Activated CD4-positive, alpha-beta memory T cell treated with anti-CD3 and anti-CD28 coated beads, Interleukin-2, amount 10 ng/mL, durations not matched to agents 7 days and 5 days (primary cell): ENCODE results near the gene TAL1. TPM values are rescaled to one million over a fixed set of nuclear protein-coding genes. Genes with fewer than 3 reads are reported as not detected.
A peak's percentile ranks its signal among the peaks of the same experiment; 100 is the strongest.

Experiments
- CTCF ChIA-PET: fragments of 350-600 bp; sonication (Branson Sonifier 250); formaldehyde crosslinking; loops from one replicate; lab custom pipeline; 2021; ENCODE audit warnings: antibody characterized with exemption, inconsistent platforms; lab: Charles Lee
- POLR2A ChIA-PET: fragments of 350-600 bp; sonication (Branson Sonifier 250); formaldehyde crosslinking; loops from one replicate; lab custom pipeline; 2021; ENCODE audit warnings: antibody characterized with exemption; lab: Charles Lee
- DNase-seq: peaks from one replicate; pipeline ENCODE4 v3.0.0-alpha.2; 2020
- H3K27ac Mint-ChIP-seq: one replicate; pipeline ENCODE4 v1.8.0; 2021; ENCODE audit warnings: mild to moderate bottlenecking, mixed read lengths
- H3K27me3 Mint-ChIP-seq: one replicate; pipeline ENCODE4 v1.8.0; 2021; ENCODE audit warnings: mixed read lengths
- H3K36me3 Mint-ChIP-seq: one replicate; pipeline ENCODE4 v1.8.0; 2021; ENCODE audit warnings: low read depth, mixed read lengths
- H3K4me1 Mint-ChIP-seq: one replicate; pipeline ENCODE4 v1.8.0; 2021; ENCODE audit warnings: mixed read lengths
- H3K4me3 Mint-ChIP-seq: one replicate; pipeline ENCODE4 v1.8.0; 2021; ENCODE audit warnings: mild to moderate bottlenecking, mixed read lengths
- H3K9me3 Mint-ChIP-seq: one replicate; pipeline ENCODE4 v1.8.0; 2021; ENCODE audit warnings: mixed read lengths
- total RNA-seq, 2 experiments: library from RNA; stranded (reverse); gene quantifications; one replicate each; pipeline ENCODE4 v1.2.3, GENCODE V29; 2021

TAL1 gene
- total RNA-seq, 2 experiments from 2014 or later: not detected

DNA sequence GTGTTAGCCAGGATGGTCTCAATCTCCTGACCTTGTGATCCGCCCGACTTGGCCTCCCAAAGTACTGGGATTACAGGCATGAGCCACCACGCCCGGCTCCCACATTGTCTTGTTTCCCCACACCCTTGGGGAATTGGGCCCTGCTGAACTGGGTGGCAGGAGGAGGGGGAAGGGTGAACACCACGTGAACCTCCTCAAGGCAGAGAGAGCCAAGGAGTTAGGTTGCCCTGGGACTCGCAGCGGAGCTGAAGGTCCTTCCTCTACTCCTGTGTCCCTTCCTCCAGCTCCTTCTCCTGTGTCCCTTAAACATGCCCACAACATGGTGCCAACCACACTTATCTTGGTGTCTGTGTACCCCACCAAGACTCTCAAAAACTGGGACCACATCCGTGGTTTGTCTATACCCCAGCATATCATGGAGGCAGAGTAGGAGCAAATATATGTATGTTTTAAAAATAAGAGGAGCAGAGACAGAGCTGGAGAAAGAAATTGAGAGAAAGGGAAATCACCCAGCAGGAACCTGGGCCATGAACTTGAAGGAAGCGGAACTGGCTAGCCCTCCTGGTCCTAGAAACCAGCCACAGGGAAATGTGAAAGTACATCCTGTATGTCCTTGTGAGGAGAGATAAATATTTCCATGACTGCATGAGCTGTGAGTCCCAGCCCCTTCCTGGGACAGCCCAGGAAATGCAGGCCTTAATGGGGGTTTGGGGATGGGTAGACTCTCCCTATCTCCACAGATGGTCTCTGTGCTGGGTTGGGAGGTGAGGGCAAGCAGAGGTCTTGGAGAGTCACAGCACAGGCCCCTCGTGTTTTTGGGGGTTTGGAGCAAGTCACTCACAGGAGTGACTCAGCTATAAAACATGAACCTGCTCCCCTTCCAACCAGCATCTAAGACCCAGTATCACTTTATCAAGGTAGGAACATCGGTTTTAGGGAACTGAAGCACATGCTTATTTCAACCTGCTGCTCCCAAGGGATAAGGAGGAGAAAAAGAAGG lies 9.4 kb upstream of the TAL1 start:
- no peaks in the 10 kb centered on the region for H3K9me3 Mint-ChIP-seq
- no peaks in the 10 kb centered on the region for H3K36me3 Mint-ChIP-seq
- ChIA-PET POLR2A (interaction anchor here (0.5 to 1.3 kb wide), 2 partner anchors 11 to 62 kb away, joined by 3 to 4 read pairs; no protein-coding TSS in a partner anchor), CTCF (interaction anchor here (1.4 to 4.1 kb wide), 3 partner anchors 21 to 62 kb away, joined by 7 to 13 read pairs (median 9); no protein-coding TSS in a partner anchor)
- H3K4me3 Mint-ChIP-seq: no peak overlapping the region
- DNase-seq: no peak
- H3K27me3 Mint-ChIP-seq: peaks cover 26% of the 10 kb centered on the region
- peaks cover 31% of the 10 kb centered on the region for H3K4me1 Mint-ChIP-seq
- H3K27ac Mint-ChIP-seq: no peak overlapping the region

DNA sequence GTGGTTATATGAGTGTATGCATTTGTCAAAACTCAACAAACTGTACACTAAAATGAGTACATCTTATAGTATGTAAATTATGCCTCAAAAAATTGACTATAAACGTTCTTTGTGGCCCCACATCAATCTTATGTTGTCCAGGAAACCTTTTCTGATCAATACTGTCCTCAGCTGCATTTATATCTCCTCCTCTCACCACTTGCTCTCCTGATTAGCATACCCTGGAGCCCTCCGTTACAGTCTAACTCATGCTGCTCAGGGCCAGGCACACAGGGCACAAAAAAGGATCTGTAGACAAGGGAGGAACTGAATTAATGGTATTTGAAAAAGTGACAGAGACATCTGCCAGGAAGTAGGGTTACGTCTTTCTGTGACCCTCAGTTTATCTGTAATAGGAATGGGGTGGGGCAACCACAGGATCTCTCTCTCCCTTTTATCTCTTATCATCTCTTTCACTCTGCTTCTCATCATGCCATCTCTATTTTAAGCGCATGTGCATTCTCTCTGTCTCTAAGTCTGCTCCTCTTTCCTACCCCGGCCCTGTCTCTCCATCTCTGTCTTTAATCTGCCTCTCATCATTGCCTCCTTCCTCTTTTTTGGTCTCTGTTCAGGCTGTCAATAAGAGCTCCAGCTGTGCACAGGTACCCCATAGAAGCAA lies 7.0 kb upstream of the TAL1 start:
- H3K9me3 Mint-ChIP-seq: no peaks in the 10 kb centered on the region
- peaks cover 30% of the 10 kb centered on the region for H3K27me3 Mint-ChIP-seq
- peak; percentile 20 for DNase-seq
- no peak overlapping the region for H3K4me3 Mint-ChIP-seq
- CTCF ChIA-PET: interaction anchor here (0.7 to 4.1 kb wide), 5 partner anchors 20 to 60 kb away, joined by 5 to 13 read pairs (median 6); no protein-coding TSS in a partner anchor
- POLR2A ChIA-PET: interaction anchor here (0.7 to 0.9 kb wide), 2 partner anchors 74 to 75 kb away, joined by 3 read pairs; partner anchors contain the start of gene STIL
- H3K4me1 Mint-ChIP-seq: peaks cover 35% of the 10 kb centered on the region
- no peaks in the 10 kb centered on the region for H3K36me3 Mint-ChIP-seq
- peak overlapping the region; percentile 17 for H3K27ac Mint-ChIP-seq

DNA sequence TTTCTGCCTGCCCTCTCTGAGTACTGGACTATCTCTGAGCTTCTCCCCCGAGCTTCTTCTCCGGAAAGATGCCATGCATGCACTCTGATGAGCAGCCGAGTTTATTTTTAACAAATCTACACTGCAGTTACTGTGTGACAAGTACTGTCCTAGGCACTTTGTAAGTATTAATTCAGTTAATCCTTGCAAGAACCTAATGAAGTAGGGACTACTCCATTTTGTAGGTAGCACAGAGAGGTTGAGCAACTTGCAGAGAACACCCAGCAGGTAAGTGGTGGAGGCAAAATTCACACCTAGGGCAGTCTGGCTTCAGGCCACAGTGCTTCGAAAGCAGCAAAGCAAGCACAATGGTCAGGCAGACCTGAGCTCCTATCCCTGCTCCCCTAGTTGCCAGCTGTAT lies 3.8 kb upstream of the TAL1 start:
- no peak overlapping the region for H3K27ac Mint-ChIP-seq
- H3K4me3 Mint-ChIP-seq: no peak overlapping the region
- ChIA-PET CTCF (interaction anchor here (1.9 to 2.6 kb wide), 2 partner anchors 27 to 57 kb away, joined by 6 to 9 read pairs; no protein-coding TSS in a partner anchor), POLR2A (no interaction called here)
- no peaks in the 10 kb centered on the region for H3K9me3 Mint-ChIP-seq
- H3K27me3 Mint-ChIP-seq: peaks cover 46% of the 10 kb centered on the region
- H3K36me3 Mint-ChIP-seq: peaks cover 4% of the 10 kb centered on the region
- DNase-seq: no peak
- peaks cover 45% of the 10 kb centered on the region for H3K4me1 Mint-ChIP-seq

DNA sequence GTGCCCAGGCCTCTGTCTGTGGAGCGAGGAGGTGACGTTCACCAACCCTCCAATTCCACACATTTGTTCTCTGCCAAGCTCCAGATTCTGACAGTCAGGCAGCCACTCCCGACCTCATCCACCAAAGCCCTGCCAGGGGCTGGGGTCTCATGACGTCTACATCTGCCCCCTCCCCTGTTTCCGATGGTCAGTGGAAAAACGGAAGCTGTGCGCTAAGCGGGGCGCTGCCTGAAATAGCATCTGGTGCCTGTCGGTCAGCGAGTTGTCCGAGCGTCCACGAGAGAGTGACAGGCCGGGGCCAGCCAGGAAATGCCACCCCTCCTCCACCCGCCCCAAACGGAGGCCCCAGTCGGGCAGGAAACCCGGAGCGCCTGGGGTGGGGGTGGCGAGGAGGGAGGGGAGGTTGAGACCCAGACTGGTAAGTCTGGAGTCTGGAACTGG lies 3.2 kb upstream of the TAL1 start:
- no peak overlapping the region for H3K4me3 Mint-ChIP-seq
- no peak for DNase-seq
- peaks cover 51% of the 10 kb centered on the region for H3K27me3 Mint-ChIP-seq
- ChIA-PET POLR2A (no interaction called here), CTCF (interaction anchor here (1.9 to 2.6 kb wide), 2 partner anchors 27 to 56 kb away, joined by 6 to 9 read pairs; no protein-coding TSS in a partner anchor)
- H3K9me3 Mint-ChIP-seq: no peaks in the 10 kb centered on the region
- H3K36me3 Mint-ChIP-seq: peaks cover 4% of the 10 kb centered on the region
- no peak overlapping the region for H3K27ac Mint-ChIP-seq
- peaks cover 49% of the 10 kb centered on the region for H3K4me1 Mint-ChIP-seq

DNA sequence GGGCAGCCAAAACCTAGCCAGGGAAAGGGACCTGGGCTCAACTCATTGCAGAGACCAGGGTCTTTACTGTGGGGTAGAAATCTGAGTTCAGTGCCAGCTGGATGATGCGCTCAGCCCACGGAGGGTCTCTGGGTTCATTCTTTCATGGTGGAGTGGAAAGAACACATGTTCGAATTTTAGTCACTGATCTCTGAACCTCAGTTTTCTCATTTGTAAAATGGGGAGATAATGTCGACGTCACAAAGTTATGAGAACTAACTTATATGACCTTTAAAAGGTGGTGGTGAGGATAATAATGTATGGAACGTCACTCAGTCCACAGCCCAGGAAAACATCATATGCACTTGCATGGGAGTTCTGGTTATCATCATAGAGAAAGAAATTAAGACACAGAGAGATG lies 1.2 kb upstream of the TAL1 start:
- H3K4me1 Mint-ChIP-seq: peaks cover 44% of the 10 kb centered on the region
- peaks cover 4% of the 10 kb centered on the region for H3K36me3 Mint-ChIP-seq
- peaks cover 72% of the 10 kb centered on the region for H3K27me3 Mint-ChIP-seq
- no peaks in the 10 kb centered on the region for H3K9me3 Mint-ChIP-seq
- DNase-seq: no peak
- H3K4me3 Mint-ChIP-seq: no peak overlapping the region
- CTCF ChIA-PET: interaction anchor here (1.0 to 2.3 kb wide), 3 partner anchors 30 to 204 kb away, joined by 3 to 10 read pairs (median 5); partner anchors contain the start of gene FOXD2
- no peak overlapping the region for H3K27ac Mint-ChIP-seq
- POLR2A ChIA-PET: interaction anchor here (0.6 kb wide), 1 partner anchor 935 kb away, joined by 3 read pairs; no protein-coding TSS in a partner anchor

DNA sequence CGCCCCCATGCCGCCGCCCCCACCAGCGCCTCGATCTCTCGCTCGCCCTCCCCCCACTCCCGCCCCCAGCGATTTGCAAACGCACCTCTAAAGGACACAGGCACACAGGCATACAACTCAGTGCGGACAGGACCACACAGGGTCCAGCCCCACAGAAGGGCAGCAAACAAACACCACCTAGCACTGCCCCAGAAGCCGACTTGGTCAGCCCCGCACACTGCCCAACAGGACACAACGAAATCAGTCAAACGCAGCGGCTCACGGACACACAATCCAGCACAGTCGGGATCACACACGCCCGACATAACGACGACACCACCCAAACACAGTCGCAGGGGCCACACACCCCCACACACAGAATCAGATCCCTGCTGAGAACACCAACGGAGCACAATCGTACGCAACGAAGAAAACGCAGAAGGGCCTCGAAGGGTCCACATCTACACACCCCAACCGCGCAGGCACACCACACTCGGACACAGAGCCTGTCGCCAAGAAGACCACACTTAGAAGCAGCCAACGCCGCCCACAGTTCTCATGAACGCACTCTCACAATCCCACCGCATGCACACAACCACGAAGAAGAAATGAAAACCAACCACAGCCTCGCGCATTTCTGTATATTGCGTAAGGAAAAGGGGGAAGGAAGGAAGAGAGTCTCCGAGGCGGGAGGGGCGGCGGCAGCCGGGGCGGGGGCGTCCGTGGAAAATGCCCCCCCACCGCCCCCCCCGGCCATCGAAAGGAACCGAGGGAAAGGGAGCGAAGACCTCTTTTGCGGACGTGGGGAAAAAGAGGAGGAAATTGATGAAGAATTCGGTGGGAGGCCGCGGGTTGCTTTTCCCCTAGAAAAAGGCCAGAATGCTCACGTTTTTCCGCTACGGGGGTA lies 481 bp downstream of the TAL1 start:
- Mint-ChIP-seq H3K4me1 (peaks cover 37% of the 10 kb centered on the region), H3K27ac (peak overlapping the region; percentile 52), H3K4me3 (peak overlapping the region; percentile 60), H3K27me3 (peaks cover 88% of the 10 kb centered on the region), H3K36me3 (peaks cover 4% of the 10 kb centered on the region), H3K9me3 (no peaks in the 10 kb centered on the region)
- no peak for DNase-seq
- POLR2A ChIA-PET: interaction anchor here (1.0 kb wide), 1 partner anchor 10 kb away, joined by 4 read pairs; no protein-coding TSS in a partner anchor
- CTCF ChIA-PET: no interaction called here

DNA sequence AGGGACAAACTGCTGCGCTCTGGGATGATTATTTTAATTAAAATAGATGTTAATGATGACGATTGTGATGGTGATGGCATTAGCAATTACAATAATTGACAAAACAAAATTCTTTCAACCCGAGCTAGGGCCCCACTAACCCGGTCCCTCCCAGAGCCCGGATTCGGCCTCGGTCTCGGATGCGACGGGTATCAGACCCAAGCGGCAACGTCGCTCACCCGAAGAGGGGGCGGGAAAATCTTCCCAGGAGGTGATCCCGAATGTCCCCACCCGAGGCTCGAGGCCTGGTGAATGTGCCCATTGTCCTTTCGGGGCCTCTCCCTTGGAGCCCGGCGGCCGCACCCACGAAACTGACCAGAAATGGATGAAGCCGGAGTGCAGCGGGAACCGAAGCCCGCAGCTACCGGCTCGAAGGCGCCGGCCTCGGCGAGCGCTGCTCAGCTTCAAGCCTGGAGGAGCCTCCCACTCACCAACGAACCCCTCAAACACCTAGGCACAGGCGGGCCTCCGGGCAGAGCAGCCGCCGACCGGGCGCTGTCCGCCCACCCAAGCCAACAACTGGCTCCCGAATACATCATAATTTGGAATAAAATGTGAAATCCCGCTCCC lies 1.2 kb downstream of the TAL1 start:
- H3K4me1 Mint-ChIP-seq: peaks cover 38% of the 10 kb centered on the region
- H3K9me3 Mint-ChIP-seq: no peaks in the 10 kb centered on the region
- H3K27ac Mint-ChIP-seq: no peak overlapping the region
- peaks cover 89% of the 10 kb centered on the region for H3K27me3 Mint-ChIP-seq
- POLR2A ChIA-PET: interaction anchor here (1.0 kb wide), 1 partner anchor 11 kb away, joined by 4 read pairs; no protein-coding TSS in a partner anchor
- CTCF ChIA-PET: no interaction called here
- no peak for DNase-seq
- peaks cover 4% of the 10 kb centered on the region for H3K36me3 Mint-ChIP-seq
- no peak overlapping the region for H3K4me3 Mint-ChIP-seq

DNA sequence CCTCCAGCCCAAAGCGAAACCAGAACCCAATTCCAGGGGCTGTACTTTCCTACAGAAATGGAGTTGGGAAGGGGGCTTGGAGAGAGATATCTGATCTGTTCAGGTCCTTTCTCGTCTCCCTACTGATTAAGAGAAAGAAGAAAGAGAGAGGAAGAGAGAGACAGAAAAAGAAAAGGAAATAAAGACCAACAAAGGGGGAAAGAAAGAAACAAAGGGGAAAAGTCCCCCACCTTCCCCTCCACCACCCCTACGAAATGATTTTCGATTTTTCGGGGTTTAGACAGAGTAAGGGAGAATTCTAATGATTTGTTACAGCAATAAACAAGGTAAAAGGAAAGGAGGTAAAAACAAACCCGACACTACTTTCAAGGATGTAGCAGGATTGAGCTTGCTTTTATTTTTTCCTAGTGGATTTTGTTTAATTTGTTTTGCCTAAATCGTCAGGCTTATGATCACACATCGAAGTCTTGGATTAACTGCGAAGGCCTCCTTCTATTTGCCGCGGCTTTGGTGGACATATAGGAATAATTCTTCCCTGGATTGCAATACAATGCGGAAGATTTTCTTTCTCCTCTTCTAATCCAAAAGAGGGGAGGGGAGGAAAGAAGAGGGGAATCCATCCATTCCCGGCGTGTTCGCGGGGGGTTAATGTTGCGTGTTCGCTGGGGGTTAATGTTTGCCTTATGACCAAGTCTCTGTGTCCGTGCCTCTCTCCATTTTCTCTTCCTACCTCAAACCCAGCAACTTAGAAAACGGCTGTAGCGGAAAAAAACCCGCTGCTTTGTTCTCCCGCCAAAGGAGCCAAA lies 1.9 kb downstream of the TAL1 start:
- H3K27ac Mint-ChIP-seq: no peak overlapping the region
- H3K9me3 Mint-ChIP-seq: no peaks in the 10 kb centered on the region
- ChIA-PET POLR2A (interaction anchor here (1.0 to 1.6 kb wide), 2 partner anchors 11 to 50 kb away, joined by 3 to 4 read pairs; no protein-coding TSS in a partner anchor), CTCF (no interaction called here)
- peaks cover 4% of the 10 kb centered on the region for H3K36me3 Mint-ChIP-seq
- H3K27me3 Mint-ChIP-seq: peaks cover 88% of the 10 kb centered on the region
- no peak overlapping the region for H3K4me3 Mint-ChIP-seq
- peaks cover 32% of the 10 kb centered on the region for H3K4me1 Mint-ChIP-seq
- no peak for DNase-seq

DNA sequence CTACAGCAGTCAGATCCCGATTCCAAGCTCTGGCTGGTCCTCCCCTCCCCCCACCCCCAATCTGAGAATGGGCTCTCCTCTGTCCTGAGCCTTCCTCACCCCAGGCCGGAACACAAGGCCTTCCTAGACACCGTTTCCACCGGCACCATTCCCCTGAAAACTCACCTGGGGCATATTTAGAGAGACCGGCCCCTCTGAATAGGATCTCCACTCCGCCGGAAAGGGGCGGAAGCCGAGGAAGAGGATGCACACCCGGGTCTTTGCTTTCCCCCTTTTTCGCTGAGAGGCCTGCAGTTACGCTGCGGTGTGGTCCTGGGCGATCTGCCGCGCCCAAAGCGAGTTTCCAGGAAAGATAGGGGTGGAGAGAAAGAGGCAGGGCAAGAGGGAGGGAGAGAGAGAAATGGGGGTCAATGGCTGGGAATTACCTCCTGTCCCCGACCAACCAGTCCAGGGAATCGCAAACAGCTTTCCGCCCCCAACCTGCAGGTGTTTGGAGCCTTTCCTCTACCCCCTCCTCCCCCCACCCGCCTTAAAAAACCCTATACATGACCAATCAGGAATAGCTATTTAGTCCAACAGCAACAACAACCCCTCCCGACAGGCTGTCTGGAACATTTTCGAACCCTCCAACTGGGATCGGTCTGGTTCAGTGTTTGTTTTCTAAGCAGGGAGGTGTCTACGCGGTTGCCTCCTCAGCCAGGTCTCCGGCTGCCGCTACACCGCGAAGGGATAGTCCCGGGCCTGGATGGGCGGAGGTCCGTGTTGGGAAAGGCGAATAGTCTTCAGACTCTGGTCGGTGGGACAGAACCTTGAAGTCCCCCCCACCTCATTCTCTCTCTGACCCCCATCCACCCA lies 2.8 kb downstream of the TAL1 start:
- Mint-ChIP-seq H3K4me3 (no peak overlapping the region), H3K9me3 (no peaks in the 10 kb centered on the region), H3K4me1 (peaks cover 31% of the 10 kb centered on the region), H3K27ac (no peak overlapping the region), H3K27me3 (peaks cover 84% of the 10 kb centered on the region), H3K36me3 (peaks cover 4% of the 10 kb centered on the region)
- CTCF ChIA-PET: no interaction called here
- no peak for DNase-seq
- POLR2A ChIA-PET: interaction anchor here (1.6 kb wide), 1 partner anchor 50 kb away, joined by 3 read pairs; no protein-coding TSS in a partner anchor

DNA sequence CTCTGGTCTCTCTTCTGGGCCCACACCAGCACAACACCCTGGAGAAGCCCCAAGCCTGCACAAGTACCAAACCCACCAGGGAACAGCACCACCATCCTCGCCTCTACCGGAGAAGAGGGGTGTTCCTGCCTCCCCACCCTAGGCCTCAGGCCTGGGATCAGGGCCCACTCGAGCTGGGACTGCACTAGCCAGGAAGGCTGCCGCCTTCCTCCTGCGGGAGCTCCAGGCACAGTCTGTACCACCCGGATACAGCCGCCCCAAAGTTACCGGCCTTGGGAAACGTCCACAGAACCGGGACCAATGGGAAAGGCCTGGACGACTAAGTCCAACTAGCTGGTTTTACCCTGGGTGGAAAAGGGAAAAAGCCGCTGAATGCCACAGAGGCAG lies 3.4 kb downstream of the TAL1 start:
- no peak for DNase-seq
- peaks cover 77% of the 10 kb centered on the region for H3K27me3 Mint-ChIP-seq
- ChIA-PET POLR2A (interaction anchor here (1.6 kb wide), 1 partner anchor 49 kb away, joined by 3 read pairs; no protein-coding TSS in a partner anchor), CTCF (no interaction called here)
- no peaks in the 10 kb centered on the region for H3K9me3 Mint-ChIP-seq
- peaks cover 4% of the 10 kb centered on the region for H3K36me3 Mint-ChIP-seq
- H3K4me1 Mint-ChIP-seq: peaks cover 29% of the 10 kb centered on the region
- no peak overlapping the region for H3K27ac Mint-ChIP-seq
- no peak overlapping the region for H3K4me3 Mint-ChIP-seq
